Panc1 (cell line): ENCODE results near the gene ZNF566.
A peak's percentile ranks its signal among the peaks of the same experiment; 100 is the strongest.

ENCODE experiments used
- CTCF ChIP-seq: fragments of 450-650 bp; IDR thresholded peaks from 2 replicates; pipeline ENCODE4 v1.5.1; 2017; ENCODE audit warnings: mild to moderate bottlenecking
- REST ChIP-seq, 2 experiments: IDR thresholded peaks; 2 replicates each; pipeline ENCODE4 v1.6.1; 2011 to 2012; ENCODE audit warnings: low read depth in 2 of 2, control low read depth in 1 of 2, low read length in 1 of 2, mild to moderate bottlenecking in 1 of 2, moderate library complexity in 1 of 2; ENCODE audit not compliant: insufficient read depth in 1 of 2
- SIN3A ChIP-seq: IDR thresholded peaks from 2 replicates; pipeline ENCODE4 v1.6.1; 2012; ENCODE audit warnings: low read depth, mild to moderate bottlenecking, low read length, moderate library complexity, borderline replicate concordance; ENCODE audit not compliant: insufficient read depth

DNA sequence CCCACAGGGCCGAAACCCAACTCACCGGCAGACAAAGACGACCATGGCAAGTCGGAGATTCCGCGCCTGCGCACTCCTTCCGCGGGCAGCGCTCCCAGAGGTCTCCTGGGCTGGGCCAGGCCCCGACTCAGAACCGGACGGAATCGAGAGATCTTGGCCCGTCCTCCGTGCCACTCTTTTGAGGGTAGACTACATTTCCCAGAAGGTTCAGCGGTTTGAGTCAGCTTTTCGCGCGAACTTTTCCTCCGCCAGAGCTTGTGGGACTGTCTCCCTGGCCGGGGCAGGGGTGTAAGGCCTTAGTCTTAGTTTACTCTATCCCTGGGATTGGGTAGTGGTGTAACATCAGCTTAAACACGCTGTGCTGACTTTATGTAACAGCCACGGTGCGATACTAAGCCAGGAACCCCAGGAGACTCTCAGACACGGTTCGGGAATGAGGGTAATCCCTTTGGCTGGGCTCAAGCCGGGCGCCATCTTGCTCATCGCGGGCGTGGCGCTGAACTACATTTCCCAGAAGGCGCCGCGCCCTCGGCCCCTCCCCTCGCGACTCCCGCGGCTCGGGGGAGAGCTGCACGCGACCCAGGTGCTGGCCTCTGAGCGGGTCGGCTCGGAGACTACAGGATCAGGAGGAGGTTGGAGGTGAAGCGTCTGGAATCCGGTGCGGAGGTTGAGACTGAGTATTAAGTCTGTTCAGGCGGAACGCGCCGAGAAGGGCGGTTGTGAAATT is 39.0 kb upstream of the ZNF566 start, which contains the start of gene ZNF260:
- TF ChIP-seq REST (IDR thresholded peaks at IDR 0.05; ENCODE audit: insufficient read depth in 1 of 2, low read depth in 2 of 2, low read length in 1 of 2) (peak in 1 of 2 experiments; percentile 18; a peak in 2 of 4 replicates), SIN3A (peak; percentile 92; the same call in 1 of the 2 replicates), CTCF (no peak)
